ENCODE measurements around the gene SLC25A42. TPM values are rescaled to one million over a fixed set of nuclear protein-coding genes. Genes with fewer than 3 reads are reported as not detected.

SLC25A42 gene
- total and polyA plus RNA-seq, 4 donors, result 3.8 to 12.5 (median 9.9) TPM

GRCh38 chr19:19151418-19151817 lies 87.6 kb downstream of the SLC25A42 start:
- H3K4me3 ChIP-seq (ENCODE audit: low read length in 2 of 2), result no peak overlapping the region
- no peaks in the 10 kb centered on the region for H3K4me1 ChIP-seq (ENCODE audit: control insufficient read depth in 1 of 2, insufficient read depth in 2 of 2, low read length in 2 of 2)
- peaks cover 0 to 4% of the 10 kb centered on the region in 2 donors for H3K36me3 ChIP-seq (ENCODE audit: control insufficient read depth in 1 of 2, insufficient read depth in 2 of 2, low read length in 1 of 2)
- no peak overlapping the region for H3K27ac ChIP-seq (ENCODE audit: low read depth in 1 of 2, low read length in 2 of 2)
- H3K9me3 ChIP-seq (ENCODE audit: control insufficient read depth, low read length), result no peaks in the 10 kb centered on the region
- WGBS, 2 donors, result 77 to 83% methylated on average over 11 of the region's 11 CpGs
- no peak for DNase-seq
- no peak for ATAC-seq (ENCODE audit: low FRiP score)
- intact Hi-C loops (cut with DNase I), result no loop called here
- no peaks in the 10 kb centered on the region for H3K27me3 ChIP-seq (ENCODE audit: control insufficient read depth in 1 of 2, insufficient read depth in 2 of 2, low read length in 1 of 2)

GRCh38 chr19:19152668-19153384 lies 89.0 kb downstream of the SLC25A42 start:
- no peaks in the 10 kb centered on the region for H3K4me1 ChIP-seq (ENCODE audit: control insufficient read depth in 1 of 2, insufficient read depth in 2 of 2, low read length in 2 of 2)
- intact Hi-C loops (cut with DNase I), result no loop called here
- no peak overlapping the region for H3K27ac ChIP-seq (ENCODE audit: low read depth in 1 of 2, low read length in 2 of 2)
- WGBS, 2 donors, result 37 to 50% methylated on average over 13 of the region's 13 CpGs
- ATAC-seq (ENCODE audit: low FRiP score) (no peak), DNase-seq (no peak)
- H3K27me3 ChIP-seq (ENCODE audit: control insufficient read depth in 1 of 2, insufficient read depth in 2 of 2, low read length in 1 of 2), result no peaks in the 10 kb centered on the region
- H3K4me3 ChIP-seq (ENCODE audit: low read length in 2 of 2), result no peak overlapping the region
- no peaks in the 10 kb centered on the region for H3K9me3 ChIP-seq (ENCODE audit: control insufficient read depth, low read length)
- H3K36me3 ChIP-seq (ENCODE audit: control insufficient read depth in 1 of 2, insufficient read depth in 2 of 2, low read length in 1 of 2), result peaks cover 0 to 4% of the 10 kb centered on the region in 2 donors

- Histone ChIP-seq H3K4me1 (ENCODE audit: control insufficient read depth in 1 of 2, insufficient read depth in 2 of 2, low read length in 2 of 2) (no peaks in the 10 kb centered on the region), H3K27ac (ENCODE audit: low read depth in 1 of 2, low read length in 2 of 2) (no peak overlapping the region), H3K9me3 (ENCODE audit: control insufficient read depth, low read length) (no peaks in the 10 kb centered on the region), H3K4me3 (ENCODE audit: low read length in 2 of 2) (no peak overlapping the region), H3K36me3 (ENCODE audit: control insufficient read depth in 1 of 2, insufficient read depth in 2 of 2, low read length in 1 of 2) (no peaks in the 10 kb centered on the region), H3K27me3 (ENCODE audit: control insufficient read depth in 1 of 2, insufficient read depth in 2 of 2, low read length in 1 of 2) (no peaks in the 10 kb centered on the region)
- WGBS, 2 donors, result 96 to 99% methylated on average over 6 of the region's 6 CpGs
- DNase-seq (no peak), ATAC-seq (ENCODE audit: low FRiP score) (no peak)
- intact Hi-C loops (cut with DNase I), result no loop called here
These were observed 91.1 kb downstream of the SLC25A42 start for GRCh38 chr19:19154768-19155494.

- no peaks in the 10 kb centered on the region for H3K4me1 ChIP-seq (ENCODE audit: control insufficient read depth in 1 of 2, insufficient read depth in 2 of 2, low read length in 2 of 2)
- DNase-seq, result no peak
- WGBS, 2 donors, result 92 to 95% methylated on average over 10 of the region's 10 CpGs
- H3K4me3 ChIP-seq (ENCODE audit: low read length in 2 of 2), result no peak overlapping the region
- ATAC-seq (ENCODE audit: low FRiP score), result no peak
- H3K27me3 ChIP-seq (ENCODE audit: control insufficient read depth in 1 of 2, insufficient read depth in 2 of 2, low read length in 1 of 2), result no peaks in the 10 kb centered on the region
- no peak overlapping the region for H3K27ac ChIP-seq (ENCODE audit: low read depth in 1 of 2, low read length in 2 of 2)
- intact Hi-C loops (cut with DNase I), result no loop called here
- H3K36me3 ChIP-seq (ENCODE audit: control insufficient read depth in 1 of 2, insufficient read depth in 2 of 2, low read length in 1 of 2), result no peaks in the 10 kb centered on the region
- H3K9me3 ChIP-seq (ENCODE audit: control insufficient read depth, low read length), result no peaks in the 10 kb centered on the region
These were observed 91.9 kb downstream of the SLC25A42 start for GRCh38 chr19:19155495-19156219.

- Histone ChIP-seq H3K9me3 (ENCODE audit: control insufficient read depth, low read length) (no peaks in the 10 kb centered on the region), H3K4me3 (ENCODE audit: low read length in 2 of 2) (no peak overlapping the region), H3K36me3 (ENCODE audit: control insufficient read depth in 1 of 2, insufficient read depth in 2 of 2, low read length in 1 of 2) (no peaks in the 10 kb centered on the region), H3K27ac (ENCODE audit: low read depth in 1 of 2, low read length in 2 of 2) (no peak overlapping the region), H3K4me1 (ENCODE audit: control insufficient read depth in 1 of 2, insufficient read depth in 2 of 2, low read length in 2 of 2) (no peaks in the 10 kb centered on the region), H3K27me3 (ENCODE audit: control insufficient read depth in 1 of 2, insufficient read depth in 2 of 2, low read length in 1 of 2) (no peaks in the 10 kb centered on the region)
- WGBS, 2 donors, result 52 to 67% methylated on average over 6 of the region's 6 CpGs
- intact Hi-C loops (cut with DNase I), result no loop called here
- DNase-seq (no peak), ATAC-seq (ENCODE audit: low FRiP score) (no peak)
These were observed 94.0 kb downstream of the SLC25A42 start for GRCh38 chr19:19157808-19158207.

- intact Hi-C loops (cut with DNase I), result no loop called here
- WGBS, 2 donors, result 93 to 95% methylated on average over 4 of the region's 4 CpGs
- H3K4me3 ChIP-seq (ENCODE audit: low read length in 2 of 2), result no peak overlapping the region
- no peaks in the 10 kb centered on the region for H3K4me1 ChIP-seq (ENCODE audit: control insufficient read depth in 1 of 2, insufficient read depth in 2 of 2, low read length in 2 of 2)
- DNase-seq, result no peak
- H3K9me3 ChIP-seq (ENCODE audit: control insufficient read depth, low read length), result no peaks in the 10 kb centered on the region
- no peaks in the 10 kb centered on the region for H3K27me3 ChIP-seq (ENCODE audit: control insufficient read depth in 1 of 2, insufficient read depth in 2 of 2, low read length in 1 of 2)
- no peak for ATAC-seq (ENCODE audit: low FRiP score)
- no peak overlapping the region for H3K27ac ChIP-seq (ENCODE audit: low read depth in 1 of 2, low read length in 2 of 2)
- no peaks in the 10 kb centered on the region for H3K36me3 ChIP-seq (ENCODE audit: control insufficient read depth in 1 of 2, insufficient read depth in 2 of 2, low read length in 1 of 2)
These were observed 95.7 kb downstream of the SLC25A42 start for GRCh38 chr19:19159534-19159933.

- ATAC-seq (ENCODE audit: low FRiP score), result no peak
- 58 to 64% methylated on average over 17 to 26 of the region's 26 CpGs for WGBS, 2 donors
These were observed 96.8 kb downstream of the SLC25A42 start for GRCh38 chr19:19160461-19161035.

GRCh38 chr19:19162495-19162894 lies 98.7 kb downstream of the SLC25A42 start:
- H3K4me3 ChIP-seq (ENCODE audit: low read length in 2 of 2), result no peak overlapping the region
- no peaks in the 10 kb centered on the region for H3K27me3 ChIP-seq (ENCODE audit: control insufficient read depth in 1 of 2, insufficient read depth in 2 of 2, low read length in 1 of 2)
- ATAC-seq (ENCODE audit: low FRiP score) (no peak), DNase-seq (no peak)
- no peaks in the 10 kb centered on the region for H3K36me3 ChIP-seq (ENCODE audit: control insufficient read depth in 1 of 2, insufficient read depth in 2 of 2, low read length in 1 of 2)
- intact Hi-C loops (cut with DNase I), result no loop called here
- H3K4me1 ChIP-seq (ENCODE audit: control insufficient read depth in 1 of 2, insufficient read depth in 2 of 2, low read length in 2 of 2), result no peaks in the 10 kb centered on the region
- no peak overlapping the region for H3K27ac ChIP-seq (ENCODE audit: low read depth in 1 of 2, low read length in 2 of 2)
- WGBS, 2 donors, result 90 to 92% methylated on average over 6 to 7 of the region's 7 CpGs
- H3K9me3 ChIP-seq (ENCODE audit: control insufficient read depth, low read length), result no peaks in the 10 kb centered on the region

More at GRCh38 chr19:19160461-19161035, 96.8 kb downstream of the SLC25A42 start:
- no peak overlapping the region for H3K4me3 ChIP-seq (ENCODE audit: low read length in 2 of 2)
- no peak for DNase-seq
- no peaks in the 10 kb centered on the region for H3K27me3 ChIP-seq (ENCODE audit: control insufficient read depth in 1 of 2, insufficient read depth in 2 of 2, low read length in 1 of 2)
- no peaks in the 10 kb centered on the region for H3K36me3 ChIP-seq (ENCODE audit: control insufficient read depth in 1 of 2, insufficient read depth in 2 of 2, low read length in 1 of 2)
- intact Hi-C loops (cut with DNase I), result no loop called here
- H3K9me3 ChIP-seq (ENCODE audit: control insufficient read depth, low read length), result no peaks in the 10 kb centered on the region
- H3K27ac ChIP-seq (ENCODE audit: low read depth in 1 of 2, low read length in 2 of 2), result no peak overlapping the region
- H3K4me1 ChIP-seq (ENCODE audit: control insufficient read depth in 1 of 2, insufficient read depth in 2 of 2, low read length in 2 of 2), result no peaks in the 10 kb centered on the region
